HG03575 (cell line): Measurements from ENCODE around the gene PIK3R2.
"Not testable (repeated sequence)": the region's sequence is repeated elsewhere in the genome, so short reads cannot be mapped to it uniquely, and the experiment has no call there.

Experiments used
- ATAC-seq: cut with Tn5 transposase; IDR thresholded peaks from one replicate; pipeline ENCODE4 v1.9.1; 2021; ENCODE audit not compliant: unreplicated experiment, insufficient number of reproducible peaks, low FRiP score; ENCODE audit errors: extremely low read depth

The PIK3R2 gene

DNA sequence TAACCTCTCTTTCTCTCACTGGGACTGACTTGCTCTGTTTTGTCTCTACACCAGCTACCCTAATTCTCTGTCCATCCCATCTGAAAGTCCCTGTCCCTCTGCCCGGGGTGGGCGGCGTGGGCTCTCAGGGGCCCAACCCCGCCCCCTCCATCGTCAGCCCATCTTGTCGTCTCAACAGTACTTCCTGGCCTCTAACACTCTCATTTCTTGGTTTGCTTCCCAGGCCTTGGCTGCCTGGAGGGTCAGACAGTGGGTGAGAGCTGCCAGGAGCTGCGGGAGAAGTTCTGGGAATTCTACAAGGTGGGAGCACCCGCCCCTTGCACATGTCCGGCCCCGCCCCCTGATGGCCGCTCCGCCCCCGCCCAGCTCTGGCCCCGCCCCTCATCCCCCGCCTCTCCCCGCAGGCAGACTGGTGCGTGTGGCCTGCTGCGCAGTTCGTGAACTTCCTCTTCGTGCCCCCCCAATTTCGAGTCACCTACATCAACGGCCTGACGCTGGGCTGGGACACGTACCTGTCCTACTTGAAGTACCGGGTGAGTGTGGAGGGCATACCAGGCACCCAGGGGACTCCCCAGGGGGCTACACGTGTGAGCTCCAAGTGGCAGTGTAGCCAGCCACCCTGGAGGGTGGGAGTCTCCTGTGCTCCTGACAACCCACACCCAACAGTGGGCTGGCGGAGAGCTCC lies 41.7 kb downstream of the PIK3R2 start:
- no peak for ATAC-seq

- no peak for ATAC-seq
Observed at GRCh38 chr19:18196511-18196845, 43.5 kb downstream of the PIK3R2 start.

- ATAC-seq, result no peak
Observed at GRCh38 chr19:18197306-18197705, 44.3 kb downstream of the PIK3R2 start.

DNA sequence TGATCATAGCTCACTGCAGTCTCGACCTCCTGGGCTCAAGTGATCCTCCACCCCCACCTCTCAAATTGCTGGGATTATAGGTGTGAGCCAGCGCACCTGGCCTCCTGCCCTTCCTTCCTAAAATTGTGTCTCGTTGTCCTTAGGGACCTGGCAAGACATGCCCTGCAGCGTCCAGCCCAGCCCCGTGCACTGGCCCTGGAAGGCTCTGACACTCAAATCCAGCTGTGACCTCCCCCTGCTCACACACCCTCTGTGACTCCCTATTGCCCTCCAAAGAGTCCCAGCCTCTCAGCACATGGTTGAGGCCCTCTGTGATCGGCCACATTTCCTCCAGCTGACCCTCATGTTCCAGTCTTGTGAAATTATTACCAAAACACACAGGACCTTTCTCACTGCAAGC lies 45.0 kb downstream of the PIK3R2 start:
- ATAC-seq, result no peak

DNA sequence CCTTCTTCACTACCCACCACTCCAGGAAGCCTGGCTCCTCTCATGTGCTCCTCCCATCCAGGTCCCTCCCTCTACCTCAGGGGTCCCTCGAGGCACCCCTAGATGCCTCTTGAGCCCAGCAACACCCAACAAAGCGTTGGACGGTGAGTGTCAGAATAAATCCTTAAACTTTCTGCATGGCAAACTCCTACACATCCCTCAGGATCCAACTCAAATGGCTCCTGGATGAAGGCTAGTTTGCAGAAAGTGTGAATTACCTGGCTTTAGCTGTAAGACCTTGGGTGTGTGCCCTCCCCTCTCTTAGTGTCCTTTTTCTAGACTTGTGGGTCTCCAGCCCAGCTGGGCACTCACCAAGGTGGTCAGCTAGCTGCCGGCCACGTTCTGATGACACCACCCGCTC lies 45.4 kb downstream of the PIK3R2 start:
- no peak for ATAC-seq

GRCh38 chr19:18202397-18202777 lies 49.4 kb downstream of the PIK3R2 start:
- no peak for ATAC-seq

- no peak for ATAC-seq
Observed at GRCh38 chr19:18202778-18203407, 49.9 kb downstream of the PIK3R2 start.

DNA sequence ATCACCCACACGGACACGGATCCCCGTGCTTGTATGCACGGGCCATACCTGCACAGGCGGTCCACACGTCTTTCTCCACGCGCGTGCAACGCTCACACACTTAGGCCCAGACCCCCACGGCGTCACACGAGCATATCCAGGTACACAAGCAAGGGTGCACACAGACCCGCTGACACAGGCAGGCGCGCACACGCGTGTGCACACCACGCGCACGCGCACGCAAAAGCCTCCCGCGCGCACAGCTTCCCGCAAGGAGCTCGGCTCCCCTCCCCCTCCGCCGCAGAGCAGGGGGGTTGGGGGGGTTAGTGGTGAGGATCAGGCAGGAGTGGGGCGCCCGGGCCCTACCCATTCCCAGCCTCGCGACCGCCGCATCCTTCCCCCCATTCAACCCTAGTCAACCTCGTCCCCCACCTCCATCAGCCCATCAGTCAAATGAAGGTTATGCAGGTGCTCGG lies 50.5 kb downstream of the PIK3R2 start:
- ATAC-seq, result no peak

GRCh38 chr19:18203863-18204393 lies 51.0 kb downstream of the PIK3R2 start, which contains the start of gene RAB3A:
TSS of gene RAB3A (minus strand) at chr19:18204042. CDS start at chr19:18202740, 1,302 bp downstream.
- ATAC-seq, result peak; percentile 82

GRCh38 chr19:18204394-18205199 lies 51.6 kb downstream of the PIK3R2 start:
- ATAC-seq, result no peak

GRCh38 chr19:18205200-18205892 lies 52.4 kb downstream of the PIK3R2 start:
- no peak for ATAC-seq

GRCh38 chr19:18206018-18206417 lies 53.1 kb downstream of the PIK3R2 start:
- no peak for ATAC-seq

DNA sequence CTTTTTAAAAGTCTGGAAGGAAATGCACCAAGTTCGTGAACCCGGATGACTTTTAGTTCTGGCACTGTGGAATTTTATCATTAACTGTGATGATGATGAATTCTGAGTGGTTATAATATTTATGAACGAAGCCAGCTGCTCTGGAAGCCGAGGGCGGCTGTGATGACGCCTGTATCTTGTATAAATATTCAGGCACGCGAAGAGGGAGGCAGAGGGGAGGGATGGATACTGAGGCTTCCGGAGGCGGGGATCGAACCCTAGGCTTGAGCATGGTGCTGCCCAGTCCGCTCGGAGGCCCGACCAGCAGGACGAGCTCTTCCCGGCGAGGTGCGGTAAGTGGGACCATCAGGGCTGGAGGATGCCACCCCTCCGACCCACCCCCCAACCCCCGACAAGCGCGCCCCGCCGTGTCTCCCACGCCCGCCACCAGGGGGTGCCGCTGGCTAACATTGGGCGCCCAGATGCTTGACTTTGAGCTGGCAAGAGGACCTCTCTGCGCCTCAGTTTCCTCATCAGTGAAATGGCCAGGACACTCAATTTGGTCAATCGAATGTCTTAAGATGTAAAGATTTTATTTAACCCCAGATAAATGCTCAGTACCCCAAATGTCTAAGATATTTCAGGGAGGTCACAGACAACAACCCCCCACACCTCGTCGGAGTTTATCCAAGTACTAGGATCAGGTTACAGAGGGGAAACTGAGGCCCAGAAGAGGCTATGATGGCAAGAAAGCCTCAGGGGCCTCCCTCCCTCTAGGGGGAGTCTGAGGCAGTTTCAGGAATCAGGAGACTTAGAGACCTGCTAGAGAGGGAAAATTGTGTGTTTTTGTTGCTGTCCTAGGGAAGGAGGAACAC lies 55.4 kb downstream of the PIK3R2 start:
- ATAC-seq, result no peak

GRCh38 chr19:18209912-18210311 lies 56.9 kb downstream of the PIK3R2 start:
- not testable (repeated sequence) for ATAC-seq

DNA sequence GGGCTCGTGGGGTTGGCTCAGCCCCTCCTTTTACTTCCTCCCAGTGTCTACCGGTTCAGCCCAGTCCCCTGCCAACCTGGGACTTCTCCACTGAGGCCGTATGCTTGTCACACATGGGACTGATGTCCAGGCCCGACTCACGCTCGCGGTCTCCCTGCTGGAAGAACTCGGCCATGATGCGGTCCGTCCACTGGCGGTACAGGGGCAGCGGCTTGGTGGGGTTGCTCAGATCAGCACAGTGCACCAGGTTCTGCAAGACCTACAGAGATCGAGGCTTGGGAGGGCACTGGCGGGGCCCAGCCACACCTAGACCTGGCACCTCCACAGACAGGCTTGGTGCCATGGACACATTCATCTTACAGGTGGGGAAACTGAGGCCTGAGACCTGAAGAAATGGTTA lies 58.7 kb downstream of the PIK3R2 start:
- ATAC-seq, result no peak

DNA sequence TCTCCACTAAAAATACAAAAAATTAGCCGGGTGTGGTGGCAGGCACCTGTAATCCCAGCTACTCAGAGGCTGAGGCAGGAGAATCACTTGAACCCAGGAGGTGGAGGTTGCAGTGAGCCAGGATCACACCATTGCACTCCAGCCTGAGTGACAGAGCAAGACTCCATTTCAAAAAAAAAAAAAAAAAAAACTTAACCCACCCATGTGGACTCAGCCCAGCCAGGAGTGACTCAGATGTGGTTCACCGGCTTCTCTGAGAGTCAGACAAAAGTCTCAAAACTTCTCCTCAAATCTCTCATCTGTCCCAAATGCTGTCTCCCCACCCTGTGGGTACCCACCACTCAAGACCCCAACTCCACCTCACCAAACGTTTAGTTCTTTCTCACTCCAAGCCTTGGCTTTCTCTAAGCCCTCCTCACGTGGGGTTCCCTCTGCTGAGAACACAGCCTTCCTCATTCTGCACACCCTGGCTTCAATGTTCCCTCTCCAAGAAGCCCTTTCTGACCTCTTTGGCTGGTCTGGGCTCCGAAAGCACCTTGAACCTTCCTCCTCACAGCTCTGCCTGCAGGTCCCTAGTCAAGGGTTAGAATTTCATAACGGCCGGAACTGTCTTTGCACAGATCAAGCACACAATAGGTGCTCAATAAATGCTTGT lies 61.9 kb downstream of the PIK3R2 start:
- ATAC-seq, result no peak

- no peak for ATAC-seq
Observed at GRCh38 chr19:18216789-18217188, 63.8 kb downstream of the PIK3R2 start.

GRCh38 chr19:18218159-18218558 lies 65.2 kb downstream of the PIK3R2 start:
- ATAC-seq, result no peak
